Smooth muscle cell (in vitro differentiated cells): ENCODE data around the gene SLC12A9. TPM values are rescaled to one million over a fixed set of nuclear protein-coding genes. Genes with fewer than 3 reads are reported as not detected.

ENCODE experiments used
- DNase-seq: peaks from one replicate; lab custom pipeline; 2025; ENCODE audit not compliant: unreplicated experiment; lab: John Stamatoyannopoulos, UW
- H2AFZ ChIP-seq: fragments of 200-600 bp; sonication (generic); 2 replicates; pipeline ENCODE4 v1.6.0; 2016; ENCODE audit warnings: antibody characterized with exemption, low read depth, mild to moderate bottlenecking
- H3F3A ChIP-seq: fragments of 200-600 bp; sonication (generic); 2 replicates; pipeline ENCODE4 v1.6.0; 2017; ENCODE audit warnings: antibody characterized with exemption, low read depth
- H3K27ac ChIP-seq: fragments of 200-600 bp; sonication (generic); 2 replicates; pipeline ENCODE4 v1.5.1; 2016; ENCODE audit warnings: low read depth, mild to moderate bottlenecking
- H3K27me3 ChIP-seq: fragments of 200-600 bp; sonication (generic); 2 replicates; pipeline ENCODE4 v1.6.1; 2016; ENCODE audit warnings: low read depth, mild to moderate bottlenecking
- H3K36me3 ChIP-seq: fragments of 200-600 bp; sonication (generic); 2 replicates; pipeline ENCODE4 v1.5.1; 2016; ENCODE audit warnings: low read depth
- H3K4me1 ChIP-seq: fragments of 200-600 bp; sonication (generic); 2 replicates; pipeline ENCODE4 v1.5.1; 2016; ENCODE audit warnings: low read depth
- H3K4me2 ChIP-seq: fragments of 200-600 bp; sonication (generic); 2 replicates; pipeline ENCODE4 v1.6.0; 2016; ENCODE audit warnings: mild to moderate bottlenecking
- H3K4me3 ChIP-seq: fragments of 200-600 bp; sonication (generic); 2 replicates; pipeline ENCODE4 v1.5.1; 2016; ENCODE audit warnings: mild to moderate bottlenecking
- H3K79me2 ChIP-seq: fragments of 200-600 bp; sonication (generic); 2 replicates; pipeline ENCODE4 v1.6.0; 2016; ENCODE audit warnings: low read depth, mild to moderate bottlenecking
- H3K9ac ChIP-seq: fragments of 200-600 bp; sonication (generic); 2 replicates; pipeline ENCODE4 v1.6.0; 2016; ENCODE audit warnings: low read depth
- H3K9me3 ChIP-seq: fragments of 200-600 bp; sonication (generic); replicated peaks from 2 replicates; pipeline ENCODE4 v1.5.1; 2016; ENCODE audit warnings: low read depth
- H4K20me1 ChIP-seq: fragments of 200-600 bp; sonication (generic); 2 replicates; pipeline ENCODE4 v1.6.0; 2016; ENCODE audit warnings: low read depth
- WGBS: methylation state at CpG from one replicate; pipeline ENCODE4 v1.1.7; 2016; ENCODE audit warnings: low lambda C conversion rate; 5-methylcytosine and 5-hydroxymethylcytosine counted together
- polyA plus RNA-seq: library from polyadenylated mRNA; unstranded; fragments of >200 nt; fragmentation: Nextera tagmentation; extraction: Ambion mirVana; gene quantifications from 2 replicates; pipeline ENCODE4 v1.2.1, GENCODE V29; 2016
- total RNA-seq: library from RNA; depleted of rRNA; stranded (reverse); fragments of >200 nt; gene quantifications from 2 replicates; pipeline ENCODE4 v1.2.3, GENCODE V29; 2014
- TF ChIP-seq, protein P1 (sequence below): fragments of 200-600 bp; sonication (generic); IDR thresholded peaks from 2 replicates; pipeline ENCODE4 v1.5.1; 2017; ENCODE audit warnings: borderline replicate concordance, mild to moderate bottlenecking, antibody characterized with exemption; ENCODE audit not compliant: insufficient read depth, poor library complexity, severe bottlenecking

SLC12A9 gene
- total and polyA plus RNA-seq, 2 experiments from 2014 or later = 8.9 to 12.1 TPM

GRCh38 chr7:100826514-100827329 is 25.8 kb upstream of the SLC12A9 start:
- Histone ChIP-seq H3K4me1 (peaks cover 4% of the 10 kb centered on the region), H3K36me3 (no peaks in the 10 kb centered on the region), H3K4me2 (peak overlapping the region; percentile 92), H3K9ac (peak overlapping the region; percentile 51), H3K9me3 (no peaks in the 10 kb centered on the region), H2AFZ (peak overlapping the region; percentile 81), H4K20me1 (peaks cover 45% of the 10 kb centered on the region), H3K27me3 (no peaks in the 10 kb centered on the region), H3F3A (no peaks in the 10 kb centered on the region), H3K79me2 (peaks cover 28% of the 10 kb centered on the region), H3K27ac (no peak overlapping the region), H3K4me3 (peak overlapping the region; percentile 94)
- TF ChIP-seq, protein P1, sequence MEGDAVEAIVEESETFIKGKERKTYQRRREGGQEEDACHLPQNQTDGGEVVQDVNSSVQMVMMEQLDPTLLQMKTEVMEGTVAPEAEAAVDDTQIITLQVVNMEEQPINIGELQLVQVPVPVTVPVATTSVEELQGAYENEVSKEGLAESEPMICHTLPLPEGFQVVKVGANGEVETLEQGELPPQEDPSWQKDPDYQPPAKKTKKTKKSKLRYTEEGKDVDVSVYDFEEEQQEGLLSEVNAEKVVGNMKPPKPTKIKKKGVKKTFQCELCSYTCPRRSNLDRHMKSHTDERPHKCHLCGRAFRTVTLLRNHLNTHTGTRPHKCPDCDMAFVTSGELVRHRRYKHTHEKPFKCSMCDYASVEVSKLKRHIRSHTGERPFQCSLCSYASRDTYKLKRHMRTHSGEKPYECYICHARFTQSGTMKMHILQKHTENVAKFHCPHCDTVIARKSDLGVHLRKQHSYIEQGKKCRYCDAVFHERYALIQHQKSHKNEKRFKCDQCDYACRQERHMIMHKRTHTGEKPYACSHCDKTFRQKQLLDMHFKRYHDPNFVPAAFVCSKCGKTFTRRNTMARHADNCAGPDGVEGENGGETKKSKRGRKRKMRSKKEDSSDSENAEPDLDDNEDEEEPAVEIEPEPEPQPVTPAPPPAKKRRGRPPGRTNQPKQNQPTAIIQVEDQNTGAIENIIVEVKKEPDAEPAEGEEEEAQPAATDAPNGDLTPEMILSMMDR = no peak
- peak; percentile 41 for DNase-seq
- under 1% methylated on average over 54 of the region's 71 CpGs for WGBS

DNA sequence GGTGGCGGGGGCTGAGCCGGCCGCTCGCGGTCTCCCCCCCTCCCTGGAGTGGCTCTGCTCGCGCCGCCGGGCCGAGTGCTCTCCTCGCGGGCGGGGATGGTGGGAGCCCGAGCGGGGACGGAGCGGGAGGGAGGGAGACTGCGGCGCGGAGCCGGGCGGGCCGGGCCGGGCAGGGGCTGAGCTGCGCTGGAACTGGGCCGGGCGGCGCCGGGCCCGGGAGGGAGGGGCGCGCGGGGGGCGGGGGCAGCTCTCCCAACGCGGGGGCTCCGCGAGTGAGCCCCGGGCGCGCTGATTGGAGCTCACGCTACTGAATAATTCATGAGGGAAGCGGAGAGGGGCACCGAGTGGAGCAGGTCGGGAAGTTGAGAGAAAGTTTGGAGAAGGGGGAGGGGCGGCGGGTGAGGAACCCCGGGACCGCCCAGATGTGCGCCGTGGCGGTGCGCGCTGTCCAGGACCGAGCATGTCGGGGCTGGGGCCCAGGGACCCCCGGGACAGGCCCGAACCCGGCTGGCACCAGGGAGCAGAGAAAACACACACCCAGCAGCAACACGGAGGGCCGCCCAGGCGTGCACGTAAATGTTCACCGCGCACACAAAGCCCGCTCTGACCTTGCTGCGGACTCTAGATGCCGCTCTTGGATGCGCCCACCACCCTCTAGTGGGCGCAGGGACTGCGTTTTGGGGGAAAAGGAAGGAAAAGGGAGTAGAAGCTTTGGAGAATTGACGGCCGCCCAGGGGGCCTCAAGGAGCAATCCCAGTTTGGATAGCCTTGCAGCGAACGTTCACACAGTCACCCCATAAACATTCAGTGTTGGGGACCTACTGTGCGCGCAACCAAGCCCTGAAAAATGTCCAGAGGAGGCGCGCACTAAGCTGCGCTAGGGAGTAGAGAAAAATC is 24.9 kb upstream of the SLC12A9 start, which contains the start of gene EPHB4:
Gene EPHB4, minus strand, starts transcription at position 194 of the 897 bp plus-strand sequence. CDS start 493 bp downstream, outside the sequence.
- peaks cover 28% of the 10 kb centered on the region for H3K79me2 ChIP-seq
- H4K20me1 ChIP-seq = peaks cover 41% of the 10 kb centered on the region
- DNase-seq = peak; percentile 74
- H2AFZ ChIP-seq = peak within 1 kb of the TSS; percentile 94
- no peaks in the 10 kb centered on the region for H3K27me3 ChIP-seq
- TF ChIP-seq, protein P1 = peak; percentile 32
- peak within 1 kb of the TSS; percentile 92 for H3K4me2 ChIP-seq
- H3K36me3 ChIP-seq = no peaks in the 10 kb centered on the region
- H3F3A ChIP-seq = no peaks in the 10 kb centered on the region
- H3K4me1 ChIP-seq = peaks cover 4% of the 10 kb centered on the region
- under 1% methylated on average over 55 of the region's 80 CpGs for WGBS
- peak within 1 kb of the TSS; percentile 51 for H3K9ac ChIP-seq
- H3K27ac ChIP-seq = no peak within 1 kb of the TSS
- peak within 1 kb of the TSS; percentile 94 for H3K4me3 ChIP-seq
- no peaks in the 10 kb centered on the region for H3K9me3 ChIP-seq

DNA sequence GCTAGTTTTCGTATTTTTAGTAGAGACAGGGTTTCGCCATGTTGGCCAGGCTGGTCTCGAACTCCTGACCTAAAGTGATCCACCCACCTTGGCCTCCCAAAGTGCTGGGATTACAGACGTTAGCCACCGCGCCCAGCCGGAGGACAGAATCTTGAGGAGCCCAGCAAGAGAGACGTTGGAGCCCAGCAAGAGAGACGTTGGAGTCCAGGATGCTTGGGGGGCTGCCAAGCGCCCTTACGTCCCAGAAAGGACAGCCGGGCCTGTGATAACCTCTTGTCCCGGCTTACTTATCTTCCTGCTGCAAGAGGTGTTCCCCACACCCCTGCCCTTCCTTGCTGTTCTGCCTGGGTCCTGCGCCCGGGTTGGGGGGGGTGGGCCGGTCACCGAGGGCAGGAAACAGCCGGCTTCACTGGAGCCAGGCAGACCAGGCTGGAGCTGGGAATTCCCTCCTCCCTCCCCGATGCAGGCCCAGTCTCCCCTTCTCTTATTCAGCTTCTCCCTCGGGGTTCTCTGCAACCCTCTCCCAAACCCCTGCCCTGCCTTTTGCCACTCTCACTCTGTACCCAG is 23.3 kb upstream of the SLC12A9 start:
- WGBS = 71% methylated on average over 20 of the region's 20 CpGs
- peaks cover 21% of the 10 kb centered on the region for H3K79me2 ChIP-seq
- TF ChIP-seq, protein P1 = no peak
- H2AFZ ChIP-seq = no peak overlapping the region
- peaks cover 24% of the 10 kb centered on the region for H4K20me1 ChIP-seq
- no peak overlapping the region for H3K9ac ChIP-seq
- no peaks in the 10 kb centered on the region for H3F3A ChIP-seq
- no peaks in the 10 kb centered on the region for H3K9me3 ChIP-seq
- no peaks in the 10 kb centered on the region for H3K36me3 ChIP-seq
- DNase-seq = no peak
- H3K4me2 ChIP-seq = no peak overlapping the region
- H3K4me3 ChIP-seq = no peak overlapping the region
- peaks cover 4% of the 10 kb centered on the region for H3K4me1 ChIP-seq
- no peaks in the 10 kb centered on the region for H3K27me3 ChIP-seq
- no peak overlapping the region for H3K27ac ChIP-seq
